ENCODE results near the gene HOXB3. TPM values are rescaled to one million over a fixed set of nuclear protein-coding genes. Genes with fewer than 3 reads are reported as not detected.

HOXB3 gene
- total RNA-seq, 6 donors from 2014 or later, result 2.9 to 12.6 (median 7.9) TPM

DNA sequence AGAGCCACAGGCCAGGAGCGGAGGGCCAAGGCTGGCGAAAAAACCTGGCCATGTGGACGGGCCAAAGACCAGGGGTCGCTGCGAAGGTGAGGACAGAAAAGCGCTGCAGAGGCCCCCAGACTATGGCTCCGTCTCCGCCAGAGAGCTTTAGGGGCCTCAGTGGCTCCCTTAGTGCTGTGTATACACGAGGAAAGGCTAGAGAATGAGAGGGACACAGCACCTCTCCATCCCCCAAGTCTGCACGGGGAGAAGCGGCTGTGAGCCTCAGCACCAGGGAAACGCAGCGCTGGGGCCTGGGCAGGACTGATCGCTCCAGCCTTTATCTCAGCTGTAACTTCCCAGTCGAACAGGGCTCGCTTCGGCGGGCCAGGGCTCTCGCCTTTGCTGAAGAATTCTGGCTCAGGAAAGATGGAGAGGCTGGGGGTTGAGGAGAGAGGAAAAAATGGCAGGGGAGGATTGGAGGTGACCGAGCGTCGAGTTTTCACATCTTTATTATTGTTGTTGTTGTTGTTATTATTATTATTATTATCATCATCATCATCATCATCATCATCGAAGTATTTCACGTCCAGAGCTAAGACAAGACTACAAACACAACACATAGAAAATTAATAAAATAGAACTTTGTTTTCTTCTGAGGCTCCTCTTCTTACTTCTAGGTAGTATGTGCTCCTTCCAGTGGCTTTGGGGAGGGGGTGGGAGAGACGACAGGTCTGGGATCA lies 5.4 kb upstream of the HOXB3 start:
- WGBS, 2 donors, result 49 to 63% methylated on average over 19 to 25 of the region's 25 CpGs
- Histone ChIP-seq H3K4me3 (peak overlapping the region in 1 of 4 donors; percentile 50), H3K27me3 (peaks cover 0 to 66% (median 32%) of the 10 kb centered on the region in 4 donors), H3K27ac (peak overlapping the region in 3 of 4 donors; percentile 17 to 90 (median 89)), H3K4me1 (peaks cover 25 to 49% (median 33%) of the 10 kb centered on the region in 4 donors), H3K36me3 (no peaks in the 10 kb centered on the region), H3K9me3 (no peaks in the 10 kb centered on the region)
- TF ChIP-seq, protein P1, sequence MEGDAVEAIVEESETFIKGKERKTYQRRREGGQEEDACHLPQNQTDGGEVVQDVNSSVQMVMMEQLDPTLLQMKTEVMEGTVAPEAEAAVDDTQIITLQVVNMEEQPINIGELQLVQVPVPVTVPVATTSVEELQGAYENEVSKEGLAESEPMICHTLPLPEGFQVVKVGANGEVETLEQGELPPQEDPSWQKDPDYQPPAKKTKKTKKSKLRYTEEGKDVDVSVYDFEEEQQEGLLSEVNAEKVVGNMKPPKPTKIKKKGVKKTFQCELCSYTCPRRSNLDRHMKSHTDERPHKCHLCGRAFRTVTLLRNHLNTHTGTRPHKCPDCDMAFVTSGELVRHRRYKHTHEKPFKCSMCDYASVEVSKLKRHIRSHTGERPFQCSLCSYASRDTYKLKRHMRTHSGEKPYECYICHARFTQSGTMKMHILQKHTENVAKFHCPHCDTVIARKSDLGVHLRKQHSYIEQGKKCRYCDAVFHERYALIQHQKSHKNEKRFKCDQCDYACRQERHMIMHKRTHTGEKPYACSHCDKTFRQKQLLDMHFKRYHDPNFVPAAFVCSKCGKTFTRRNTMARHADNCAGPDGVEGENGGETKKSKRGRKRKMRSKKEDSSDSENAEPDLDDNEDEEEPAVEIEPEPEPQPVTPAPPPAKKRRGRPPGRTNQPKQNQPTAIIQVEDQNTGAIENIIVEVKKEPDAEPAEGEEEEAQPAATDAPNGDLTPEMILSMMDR (IDR thresholded peaks at IDR 0.05), result no peak
- TF ChIP-seq POLR2AphosphoS5 (IDR thresholded peaks at IDR 0.05) (no peak), EP300 (IDR thresholded peaks at IDR 0.05) (no peak), POLR2A (IDR thresholded peaks at IDR 0.05) (no peak)
- no peak for ATAC-seq (ENCODE audit: low FRiP score in 2 of 2)
- DNase-seq, result peak in 1 of 2 donors; percentile 50

DNA sequence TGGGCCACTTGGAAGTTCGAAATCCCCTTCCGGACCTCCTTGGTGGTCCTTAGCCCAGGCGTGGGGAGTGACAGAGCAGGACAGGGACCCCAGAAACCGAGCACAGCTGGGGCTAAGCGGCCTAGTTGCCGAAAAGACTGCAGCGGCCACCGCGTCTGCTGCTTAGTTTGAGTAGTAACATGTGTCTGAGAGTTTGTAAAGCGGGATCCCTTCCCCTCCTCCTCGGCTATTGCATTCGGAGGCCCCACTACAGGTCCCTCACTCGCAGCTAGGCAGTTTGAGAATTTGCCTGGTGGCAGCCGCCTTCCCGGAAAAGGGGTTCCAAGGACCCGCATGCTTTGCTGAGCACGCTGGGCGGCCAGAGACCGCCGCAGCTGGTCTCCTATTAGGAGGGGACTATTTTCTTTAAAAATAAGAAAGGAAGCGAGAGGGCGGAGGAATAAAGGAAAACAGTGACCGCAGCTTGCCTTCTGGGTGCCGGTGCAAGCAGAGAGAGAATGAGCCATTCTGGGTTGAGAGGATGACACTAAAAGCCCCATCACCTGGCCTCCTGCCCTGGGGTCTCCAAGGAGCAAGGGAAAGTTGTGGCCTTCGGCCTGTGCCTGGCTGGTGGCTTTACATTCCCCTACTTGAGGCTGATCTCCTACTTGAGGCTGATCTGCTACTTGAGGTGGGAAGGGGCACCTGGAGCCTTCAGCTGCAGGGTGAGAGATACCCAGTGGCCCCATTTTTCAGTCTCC lies 4.7 kb upstream of the HOXB3 start:
- no peak for DNase-seq
- Histone ChIP-seq H3K4me1 (peaks cover 25 to 49% (median 33%) of the 10 kb centered on the region in 4 donors), H3K36me3 (no peaks in the 10 kb centered on the region), H3K9me3 (no peaks in the 10 kb centered on the region), H3K27ac (peak overlapping the region; percentile 40 to 90 (median 72)), H3K27me3 (peaks cover 0 to 66% (median 32%) of the 10 kb centered on the region in 4 donors), H3K4me3 (peak overlapping the region in 2 of 4 donors; percentile 50)
- TF ChIP-seq EP300 (IDR thresholded peaks at IDR 0.05) (no peak), POLR2AphosphoS5 (IDR thresholded peaks at IDR 0.05) (no peak), POLR2A (IDR thresholded peaks at IDR 0.05) (no peak)
- TF ChIP-seq, protein P1 (IDR thresholded peaks at IDR 0.05), result no peak
- ATAC-seq (ENCODE audit: low FRiP score in 2 of 2), result no peak
- 38% methylated on average over 22 to 25 of the region's 25 CpGs for WGBS, 2 donors

- TF ChIP-seq POLR2AphosphoS5 (IDR thresholded peaks at IDR 0.05) (no peak), POLR2A (IDR thresholded peaks at IDR 0.05) (peak in 1 of 4 donors; percentile 12), EP300 (IDR thresholded peaks at IDR 0.05) (no peak)
- TF ChIP-seq, protein P1 (IDR thresholded peaks at IDR 0.05), result peak; percentile 83 to 92 (median 88)
- Histone ChIP-seq H3K4me3 (peak overlapping the region in 3 of 4 donors; percentile 38 to 50 (median 50)), H3K27me3 (peaks cover 0 to 63% (median 32%) of the 10 kb centered on the region in 4 donors), H3K4me1 (peaks cover 25 to 49% (median 33%) of the 10 kb centered on the region in 4 donors), H3K27ac (peak overlapping the region; percentile 66 to 90 (median 90)), H3K9me3 (no peaks in the 10 kb centered on the region), H3K36me3 (no peaks in the 10 kb centered on the region)
- WGBS, 2 donors, result 7 to 13% methylated on average over 36 to 37 of the region's 37 CpGs
- DNase-seq, result peak; percentile 65 to 97
- ATAC-seq (ENCODE audit: low FRiP score in 2 of 2), result peak; percentile 61 to 85
These were observed 3.9 kb upstream of the HOXB3 start for GRCh38 chr17:48593840-48594537.

- TF ChIP-seq EP300 (IDR thresholded peaks at IDR 0.05) (no peak), POLR2A (IDR thresholded peaks at IDR 0.05) (no peak), POLR2AphosphoS5 (IDR thresholded peaks at IDR 0.05) (no peak)
- TF ChIP-seq, protein P1 (IDR thresholded peaks at IDR 0.05), result no peak
- Histone ChIP-seq H3K9me3 (no peaks in the 10 kb centered on the region), H3K27me3 (peaks cover 0 to 57% (median 32%) of the 10 kb centered on the region in 4 donors), H3K4me1 (peaks cover 25 to 51% (median 32%) of the 10 kb centered on the region in 4 donors), H3K4me3 (peak within 1 kb of the TSS; percentile 38 to 50 (median 44)), H3K36me3 (no peaks in the 10 kb centered on the region), H3K27ac (peak within 1 kb of the TSS; percentile 66 to 90 (median 90))
- ATAC-seq (ENCODE audit: low FRiP score in 2 of 2) (peak in 1 of 2 donors; percentile 37), DNase-seq (peak in 1 of 2 donors; percentile 85)
- 2 to 4% methylated on average over 21 to 50 of the region's 50 CpGs for WGBS, 2 donors
These were observed 3.2 kb upstream of the HOXB3 start, which contains the start of gene HOXB5 for GRCh38 chr17:48593126-48593829. HOXB5 (minus strand) TSS chr17:48593779; CDS start chr17:48593682, 97 bp downstream.

Data from upper lobe of left lung (tissue), 6 donors.